ENCODE data around the gene AQP3. TPM values are rescaled to one million over a fixed set of nuclear protein-coding genes. Genes with fewer than 3 reads are reported as not detected.

The AQP3 gene
- total RNA-seq, 4 donors from 2014 or later: 1,484 to 2,988 (median 2,291) TPM

DNA sequence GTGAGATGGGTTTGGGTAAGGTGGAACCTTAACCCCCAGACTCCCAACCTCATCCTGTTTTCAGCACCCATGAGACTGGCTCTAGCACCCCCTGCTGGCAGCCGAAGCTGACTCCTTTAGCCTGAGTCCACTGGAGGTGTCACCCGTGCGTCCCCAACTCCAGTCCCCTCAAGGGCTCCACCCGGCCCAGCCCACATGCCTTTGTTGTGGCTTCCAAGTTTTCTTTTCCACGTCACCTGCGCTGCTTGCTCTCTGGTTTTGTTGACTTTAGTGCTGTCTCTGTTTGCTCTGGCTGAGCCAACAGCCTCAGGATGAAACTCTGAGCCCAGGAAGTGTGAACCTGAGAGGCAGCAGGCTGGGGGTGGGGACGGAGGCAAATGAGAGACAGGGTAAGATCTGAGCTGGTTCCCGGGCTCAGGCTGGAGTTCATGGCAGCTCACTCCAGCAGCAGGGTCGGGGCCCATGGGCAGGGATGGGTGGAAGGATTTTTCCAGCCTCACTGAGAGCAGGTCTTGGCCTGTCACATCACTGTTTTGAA, 31.8 kb downstream of the AQP3 start:
- Histone ChIP-seq H3K4me1 (peaks cover 38 to 70% (median 40%) of the 10 kb centered on the region in 3 donors), H3K27ac (peak overlapping the region; percentile 81 to 88 (median 85)), H3K9me3 (no peaks in the 10 kb centered on the region), H3K27me3 (peaks cover 0 to 8% (median 0%) of the 10 kb centered on the region in 4 donors), H3K4me3 (peak overlapping the region in 1 of 4 donors; percentile 6), H3K36me3 (no peaks in the 10 kb centered on the region)
- intact Hi-C loops (cut with DNase I): no loop called here
- WGBS, 2 donors: 2 to 11% methylated on average over 5 to 8 of the region's 9 CpGs
- DNase-seq: no peak
- TF ChIP-seq, protein P1, sequence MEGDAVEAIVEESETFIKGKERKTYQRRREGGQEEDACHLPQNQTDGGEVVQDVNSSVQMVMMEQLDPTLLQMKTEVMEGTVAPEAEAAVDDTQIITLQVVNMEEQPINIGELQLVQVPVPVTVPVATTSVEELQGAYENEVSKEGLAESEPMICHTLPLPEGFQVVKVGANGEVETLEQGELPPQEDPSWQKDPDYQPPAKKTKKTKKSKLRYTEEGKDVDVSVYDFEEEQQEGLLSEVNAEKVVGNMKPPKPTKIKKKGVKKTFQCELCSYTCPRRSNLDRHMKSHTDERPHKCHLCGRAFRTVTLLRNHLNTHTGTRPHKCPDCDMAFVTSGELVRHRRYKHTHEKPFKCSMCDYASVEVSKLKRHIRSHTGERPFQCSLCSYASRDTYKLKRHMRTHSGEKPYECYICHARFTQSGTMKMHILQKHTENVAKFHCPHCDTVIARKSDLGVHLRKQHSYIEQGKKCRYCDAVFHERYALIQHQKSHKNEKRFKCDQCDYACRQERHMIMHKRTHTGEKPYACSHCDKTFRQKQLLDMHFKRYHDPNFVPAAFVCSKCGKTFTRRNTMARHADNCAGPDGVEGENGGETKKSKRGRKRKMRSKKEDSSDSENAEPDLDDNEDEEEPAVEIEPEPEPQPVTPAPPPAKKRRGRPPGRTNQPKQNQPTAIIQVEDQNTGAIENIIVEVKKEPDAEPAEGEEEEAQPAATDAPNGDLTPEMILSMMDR (IDR thresholded peaks at IDR 0.05): peak; percentile 58 to 89 (median 82)
- TF ChIP-seq POLR2A (IDR thresholded peaks at IDR 0.05): peak in 1 of 4 donors; percentile 27

DNA sequence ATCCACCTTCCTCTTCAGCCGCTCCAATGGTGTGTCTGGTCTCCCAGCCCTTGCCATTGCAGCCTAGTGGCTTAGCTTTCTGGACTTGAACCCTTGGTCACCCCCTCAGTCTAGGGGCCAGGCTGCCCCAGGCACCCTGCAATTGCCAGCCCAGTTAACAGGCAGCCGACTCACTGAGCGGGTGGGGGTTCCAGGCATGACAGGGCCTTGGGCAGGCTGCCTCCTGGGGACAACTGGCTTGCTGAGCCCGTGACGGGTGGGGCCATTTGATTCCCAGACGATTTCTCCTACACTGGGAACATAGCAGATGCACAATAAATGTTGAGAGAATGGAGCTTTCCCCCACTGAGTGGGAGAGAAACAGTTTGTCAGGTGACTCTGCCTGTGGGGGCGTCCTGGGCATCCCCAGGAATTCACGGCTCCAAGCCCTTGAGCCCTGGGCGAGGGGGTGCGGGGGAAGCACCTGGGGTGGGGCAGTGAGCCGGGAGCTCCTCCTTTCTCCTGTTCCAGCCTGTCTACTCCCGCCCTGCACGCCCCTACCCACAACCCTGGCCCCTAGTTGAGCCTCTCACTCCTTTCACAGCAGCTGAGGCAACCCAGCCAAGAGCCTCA, 32.4 kb downstream of the AQP3 start:
- 47 to 53% methylated on average over 2 to 7 of the region's 13 CpGs for WGBS, 2 donors
- Histone ChIP-seq H3K9me3 (no peaks in the 10 kb centered on the region), H3K36me3 (no peaks in the 10 kb centered on the region), H3K4me1 (peaks cover 38 to 64% (median 40%) of the 10 kb centered on the region in 3 donors), H3K27ac (peak overlapping the region; percentile 81 to 88 (median 85)), H3K4me3 (peak overlapping the region in 1 of 4 donors; percentile 6), H3K27me3 (peaks cover 0 to 8% (median 0%) of the 10 kb centered on the region in 4 donors)
- intact Hi-C loops (cut with DNase I): no loop called here
- no peak for DNase-seq
- TF ChIP-seq POLR2A (IDR thresholded peaks at IDR 0.05): no peak
- TF ChIP-seq, protein P1 (IDR thresholded peaks at IDR 0.05): no peak

DNA sequence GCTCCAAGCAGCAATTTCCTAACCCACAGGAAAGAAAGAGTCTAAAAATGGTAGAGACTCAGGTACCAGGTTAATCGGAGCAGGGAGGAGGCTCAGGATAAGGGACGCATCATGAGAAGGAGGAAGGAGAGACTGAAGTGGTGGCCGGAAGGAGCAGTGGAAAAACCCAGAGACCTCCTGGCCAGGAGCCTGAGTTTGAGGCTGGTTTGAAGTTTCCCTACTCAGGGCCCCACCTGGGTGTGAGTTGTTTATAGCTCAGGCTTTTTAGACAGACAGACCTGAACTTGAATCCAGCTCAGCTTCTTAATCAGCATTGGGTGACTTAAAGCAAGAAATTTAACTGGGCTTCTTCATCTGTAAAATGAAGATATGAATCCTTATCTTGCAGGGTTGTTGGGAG, 33.1 kb downstream of the AQP3 start:
- Histone ChIP-seq H3K9me3 (no peaks in the 10 kb centered on the region), H3K4me3 (no peak overlapping the region), H3K4me1 (peaks cover 38 to 58% (median 40%) of the 10 kb centered on the region in 3 donors), H3K27ac (peak overlapping the region; percentile 81 to 88 (median 85)), H3K27me3 (peaks cover 0 to 8% (median 0%) of the 10 kb centered on the region in 4 donors), H3K36me3 (no peaks in the 10 kb centered on the region)
- intact Hi-C loops (cut with DNase I): no loop called here
- WGBS, 2 donors: 28 to 39% methylated on average over 3 of the region's 3 CpGs
- TF ChIP-seq, protein P1 (IDR thresholded peaks at IDR 0.05): no peak
- TF ChIP-seq POLR2A (IDR thresholded peaks at IDR 0.05): no peak
- DNase-seq: no peak

DNA sequence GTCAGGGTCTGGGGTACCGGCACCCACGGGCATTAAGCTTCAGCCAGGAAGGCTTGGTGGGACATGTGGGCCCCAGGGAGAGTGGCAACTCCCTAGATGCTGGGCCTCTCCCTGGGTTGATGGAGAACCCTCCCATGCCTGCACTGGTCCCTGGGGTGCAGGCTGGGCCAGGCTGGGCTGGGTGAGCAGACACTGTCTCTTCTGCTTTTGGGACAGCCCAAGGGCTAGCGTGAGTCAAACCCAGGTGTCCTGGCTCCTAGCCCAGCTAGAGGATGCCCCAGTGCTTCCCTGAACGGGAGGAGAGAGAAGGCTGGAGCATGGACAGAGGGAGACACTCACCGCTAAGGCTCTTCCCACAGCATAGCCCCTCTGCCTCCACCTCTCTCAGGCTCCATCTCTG, 39.3 kb downstream of the AQP3 start:
- Histone ChIP-seq H3K4me1 (peaks cover 0 to 39% (median 21%) of the 10 kb centered on the region in 3 donors), H3K4me3 (no peak overlapping the region), H3K27me3 (no peaks in the 10 kb centered on the region), H3K36me3 (no peaks in the 10 kb centered on the region), H3K9me3 (no peaks in the 10 kb centered on the region), H3K27ac (no peak overlapping the region)
- 57 to 86% methylated on average over 1 of the region's 5 CpGs for WGBS, 2 donors
- intact Hi-C loops (cut with DNase I): loop anchor here (5.0 kb wide), 1 partner anchor 54 kb away; no protein-coding TSS in a partner anchor
- no peak for TF ChIP-seq POLR2A (IDR thresholded peaks at IDR 0.05)
- TF ChIP-seq, protein P1 (IDR thresholded peaks at IDR 0.05): no peak
- DNase-seq: no peak

DNA sequence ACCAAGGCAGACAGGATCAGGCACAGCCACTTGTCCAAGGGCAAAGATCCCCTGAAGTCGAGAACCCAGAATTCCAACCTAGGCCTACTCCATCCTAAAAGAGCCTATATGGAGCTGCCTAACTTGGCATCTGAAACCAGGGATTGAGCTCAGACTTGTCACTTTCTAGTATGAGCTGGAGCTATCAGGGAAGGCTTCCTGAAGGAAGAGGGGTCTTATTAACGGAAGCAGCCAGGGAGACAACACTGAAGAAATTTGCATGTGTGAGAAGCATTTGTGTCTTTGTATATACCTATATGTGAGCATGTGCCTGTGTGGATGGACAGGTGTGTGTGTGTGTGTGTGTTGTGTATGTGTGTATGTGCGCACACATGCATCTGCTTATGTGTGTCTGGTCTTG, 40.3 kb downstream of the AQP3 start:
- Histone ChIP-seq H3K27ac (no peak overlapping the region), H3K4me1 (peaks cover 0 to 47% (median 21%) of the 10 kb centered on the region in 3 donors), H3K27me3 (no peaks in the 10 kb centered on the region), H3K4me3 (no peak overlapping the region), H3K9me3 (no peaks in the 10 kb centered on the region), H3K36me3 (no peaks in the 10 kb centered on the region)
- 86 to 90% methylated on average over 1 to 3 of the region's 3 CpGs for WGBS, 2 donors
- TF ChIP-seq, protein P1 (IDR thresholded peaks at IDR 0.05): no peak
- TF ChIP-seq POLR2A (IDR thresholded peaks at IDR 0.05): no peak
- no peak for DNase-seq
- intact Hi-C loops (cut with DNase I): loop anchor here (5.0 kb wide), 1 partner anchor 55 kb away; no protein-coding TSS in a partner anchor
